GM18517 (cell line): Measurements from ENCODE around the gene LEF1.

Source experiments
- ATAC-seq: cut with Tn5 transposase; IDR thresholded peaks from one replicate; pipeline ENCODE4 v1.9.1; 2021; ENCODE audit warnings: mild to moderate bottlenecking, moderate library complexity; ENCODE audit not compliant: unreplicated experiment

Gene LEF1

GRCh38 chr4:108003982-108004515 lies 164.7 kb downstream of the LEF1 start:
- ATAC-seq: no peak

- ATAC-seq: no peak
These were observed 167.1 kb downstream of the LEF1 start for GRCh38 chr4:108001540-108002135.

GRCh38 chr4:107999932-108000539 lies 168.7 kb downstream of the LEF1 start:
- ATAC-seq: no peak

GRCh38 chr4:107997794-107998193 lies 170.9 kb downstream of the LEF1 start:
- no peak for ATAC-seq
